ENCODE measurements around the gene CD3E.

DNA sequence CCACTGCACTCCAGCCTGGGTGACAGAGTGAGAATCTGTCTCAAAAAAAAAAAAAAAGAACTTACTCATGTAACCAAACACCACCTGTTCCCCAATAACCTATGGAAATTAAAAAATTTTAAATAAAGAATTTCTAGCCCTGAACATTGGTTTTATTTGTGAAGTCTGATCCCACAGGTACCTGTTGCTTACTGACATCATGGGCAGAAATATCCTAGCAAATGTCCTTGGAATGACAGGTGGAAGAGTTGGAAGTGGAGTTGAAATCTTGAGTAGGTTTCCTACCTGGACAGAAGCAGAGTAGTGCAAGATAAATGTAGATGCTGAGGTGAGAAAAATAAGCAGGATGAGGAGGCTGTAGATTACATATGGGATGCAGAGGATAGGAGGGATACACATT is 20.8 kb downstream of the CD3E start:
- TF ChIP-seq, protein P1, sequence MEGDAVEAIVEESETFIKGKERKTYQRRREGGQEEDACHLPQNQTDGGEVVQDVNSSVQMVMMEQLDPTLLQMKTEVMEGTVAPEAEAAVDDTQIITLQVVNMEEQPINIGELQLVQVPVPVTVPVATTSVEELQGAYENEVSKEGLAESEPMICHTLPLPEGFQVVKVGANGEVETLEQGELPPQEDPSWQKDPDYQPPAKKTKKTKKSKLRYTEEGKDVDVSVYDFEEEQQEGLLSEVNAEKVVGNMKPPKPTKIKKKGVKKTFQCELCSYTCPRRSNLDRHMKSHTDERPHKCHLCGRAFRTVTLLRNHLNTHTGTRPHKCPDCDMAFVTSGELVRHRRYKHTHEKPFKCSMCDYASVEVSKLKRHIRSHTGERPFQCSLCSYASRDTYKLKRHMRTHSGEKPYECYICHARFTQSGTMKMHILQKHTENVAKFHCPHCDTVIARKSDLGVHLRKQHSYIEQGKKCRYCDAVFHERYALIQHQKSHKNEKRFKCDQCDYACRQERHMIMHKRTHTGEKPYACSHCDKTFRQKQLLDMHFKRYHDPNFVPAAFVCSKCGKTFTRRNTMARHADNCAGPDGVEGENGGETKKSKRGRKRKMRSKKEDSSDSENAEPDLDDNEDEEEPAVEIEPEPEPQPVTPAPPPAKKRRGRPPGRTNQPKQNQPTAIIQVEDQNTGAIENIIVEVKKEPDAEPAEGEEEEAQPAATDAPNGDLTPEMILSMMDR (conservative IDR thresholded peaks at IDR 0.05; ENCODE audit: low read depth in 2 of 2) = no peak
- TF ChIP-seq, protein P2, sequence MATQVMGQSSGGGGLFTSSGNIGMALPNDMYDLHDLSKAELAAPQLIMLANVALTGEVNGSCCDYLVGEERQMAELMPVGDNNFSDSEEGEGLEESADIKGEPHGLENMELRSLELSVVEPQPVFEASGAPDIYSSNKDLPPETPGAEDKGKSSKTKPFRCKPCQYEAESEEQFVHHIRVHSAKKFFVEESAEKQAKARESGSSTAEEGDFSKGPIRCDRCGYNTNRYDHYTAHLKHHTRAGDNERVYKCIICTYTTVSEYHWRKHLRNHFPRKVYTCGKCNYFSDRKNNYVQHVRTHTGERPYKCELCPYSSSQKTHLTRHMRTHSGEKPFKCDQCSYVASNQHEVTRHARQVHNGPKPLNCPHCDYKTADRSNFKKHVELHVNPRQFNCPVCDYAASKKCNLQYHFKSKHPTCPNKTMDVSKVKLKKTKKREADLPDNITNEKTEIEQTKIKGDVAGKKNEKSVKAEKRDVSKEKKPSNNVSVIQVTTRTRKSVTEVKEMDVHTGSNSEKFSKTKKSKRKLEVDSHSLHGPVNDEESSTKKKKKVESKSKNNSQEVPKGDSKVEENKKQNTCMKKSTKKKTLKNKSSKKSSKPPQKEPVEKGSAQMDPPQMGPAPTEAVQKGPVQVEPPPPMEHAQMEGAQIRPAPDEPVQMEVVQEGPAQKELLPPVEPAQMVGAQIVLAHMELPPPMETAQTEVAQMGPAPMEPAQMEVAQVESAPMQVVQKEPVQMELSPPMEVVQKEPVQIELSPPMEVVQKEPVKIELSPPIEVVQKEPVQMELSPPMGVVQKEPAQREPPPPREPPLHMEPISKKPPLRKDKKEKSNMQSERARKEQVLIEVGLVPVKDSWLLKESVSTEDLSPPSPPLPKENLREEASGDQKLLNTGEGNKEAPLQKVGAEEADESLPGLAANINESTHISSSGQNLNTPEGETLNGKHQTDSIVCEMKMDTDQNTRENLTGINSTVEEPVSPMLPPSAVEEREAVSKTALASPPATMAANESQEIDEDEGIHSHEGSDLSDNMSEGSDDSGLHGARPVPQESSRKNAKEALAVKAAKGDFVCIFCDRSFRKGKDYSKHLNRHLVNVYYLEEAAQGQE (IDR thresholded peaks at IDR 0.05; ENCODE audit: unreplicated experiment) = no peak
- TF ChIP-seq EZH2 (IDR thresholded peaks at IDR 0.05; ENCODE audit: low read depth, unreplicated experiment) (no peak), POLR2AphosphoS5 (IDR thresholded peaks at IDR 0.05; ENCODE audit: low read depth) (no peak), ZNF331 (CRISPR knock-in tag; IDR thresholded peaks at IDR 0.05; ENCODE audit: low read depth) (no peak), STAT1 (IDR thresholded peaks at IDR 0.05; ENCODE audit: unreplicated experiment) (no peak), ZNF114 (CRISPR knock-in tag; IDR thresholded peaks at IDR 0.05) (no peak), EZH2phosphoT487 (IDR thresholded peaks at IDR 0.05; ENCODE audit: unreplicated experiment) (no peak), JUNB (IDR thresholded peaks at IDR 0.05; ENCODE audit: unreplicated experiment) (no peak), CREB1 (CRISPR knock-in tag; IDR thresholded peaks at IDR 0.05; ENCODE audit: low read depth) (no peak)
- TF ChIP-seq, protein P3, sequence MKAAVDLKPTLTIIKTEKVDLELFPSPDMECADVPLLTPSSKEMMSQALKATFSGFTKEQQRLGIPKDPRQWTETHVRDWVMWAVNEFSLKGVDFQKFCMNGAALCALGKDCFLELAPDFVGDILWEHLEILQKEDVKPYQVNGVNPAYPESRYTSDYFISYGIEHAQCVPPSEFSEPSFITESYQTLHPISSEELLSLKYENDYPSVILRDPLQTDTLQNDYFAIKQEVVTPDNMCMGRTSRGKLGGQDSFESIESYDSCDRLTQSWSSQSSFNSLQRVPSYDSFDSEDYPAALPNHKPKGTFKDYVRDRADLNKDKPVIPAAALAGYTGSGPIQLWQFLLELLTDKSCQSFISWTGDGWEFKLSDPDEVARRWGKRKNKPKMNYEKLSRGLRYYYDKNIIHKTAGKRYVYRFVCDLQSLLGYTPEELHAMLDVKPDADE (IDR thresholded peaks at IDR 0.05) = no peak
